K562 (cell line): ENCODE results near the gene MYO1D. TPM values are rescaled to one million over a fixed set of nuclear protein-coding genes. Genes with fewer than 3 reads are reported as not detected.

Experiments used
- ARID3A ChIP-seq: IDR thresholded peaks from 2 replicates; pipeline ENCODE4 v1.6.1; 2012; ENCODE audit warnings: low read depth, low read length, improper control_type of control experiment, borderline replicate concordance
- BCOR ChIP-seq: fragments of 450-650 bp; IDR thresholded peaks from 2 replicates; pipeline ENCODE4 v1.6.1; 2016
- BMI1 ChIP-seq: fragments of 150-350 bp; IDR thresholded peaks from 2 replicates; pipeline ENCODE4 v1.6.1; 2014; ENCODE audit warnings: low read length
- BRCA1 ChIP-seq, 2 experiments: fragments of 450-650 bp in 1 of 2; sonication (generic) in 1 of 2; formaldehyde crosslinking in 1 of 2; IDR thresholded peaks; 2 replicates each; pipeline versions ENCODE4 v1.5.0 to v1.6.1; 2017 to 2020; ENCODE audit warnings: mild to moderate bottlenecking in 1 of 2, missing genetic modification reagents in 1 of 2
- CAMTA2 ChIP-seq: fragments of 250-450 bp; sonication (Bioruptor Pico); conservative IDR thresholded peaks from 2 replicates; pipeline ENCODE4 v1.5.1; 2022
- CHD4 ChIP-seq: fragments of 200-600 bp; sonication (generic); IDR thresholded peaks from 3 replicates; pipeline ENCODE4 v1.6.1; 2012; ENCODE audit warnings: low read depth, mild to moderate bottlenecking, mixed read lengths, low read length, inconsistent platforms; ENCODE audit not compliant: insufficient read depth, insufficient replicate concordance, poor library complexity, severe bottlenecking
- HNRNPL ChIP-seq: fragments of 200-400 bp; formaldehyde crosslinking; IDR thresholded peaks from 2 replicates; pipeline ENCODE4 v1.6.1; 2017; ENCODE audit warnings: low read depth, mild to moderate bottlenecking, low read length
- JUND ChIP-seq, 2 experiments: IDR thresholded peaks; 2 replicates in 1 of 2; 3 replicates in 1 of 2; pipeline ENCODE4 v1.6.1; 2011; ENCODE audit warnings: borderline replicate concordance in 2 of 2, low read depth in 2 of 2, low read length in 2 of 2, improper control_type of control experiment in 1 of 2, missing biosample characterization in 1 of 2, missing genetic modification characterization in 1 of 2, missing genetic modification reagents in 1 of 2
- KLF13 ChIP-seq: fragments of 450-650 bp; IDR thresholded peaks from 2 replicates; pipeline ENCODE4 v1.6.1; 2016; ENCODE audit warnings: missing genetic modification characterization, low read depth, mild to moderate bottlenecking, missing compliant biosample characterization, moderate library complexity, borderline replicate concordance
- MTA1 ChIP-seq: fragments of 450-650 bp; IDR thresholded peaks from 2 replicates; pipeline ENCODE4 v1.6.1; 2017; ENCODE audit warnings: borderline replicate concordance
- MXD1 ChIP-seq: fragments of 250-450 bp; sonication (Bioruptor Pico); IDR thresholded peaks from 2 replicates; pipeline ENCODE4 v1.8.0; 2021; ENCODE audit warnings: borderline replicate concordance, mild to moderate bottlenecking, moderate library complexity; ENCODE audit not compliant: poor library complexity, severe bottlenecking
- NR1H2 ChIP-seq: sonication (generic); formaldehyde crosslinking; IDR thresholded peaks from 2 replicates; pipeline ENCODE4 v1.4.0; 2020; ENCODE audit warnings: mild to moderate bottlenecking, missing genetic modification reagents
- PATZ1 ChIP-seq: fragments of 250-450 bp; sonication (Bioruptor Pico); IDR thresholded peaks from 2 replicates; pipeline ENCODE4 v1.5.0; 2020; ENCODE audit warnings: mild to moderate bottlenecking, borderline replicate concordance
- POU5F1 ChIP-seq: fragments of 150-350 bp; IDR thresholded peaks from 2 replicates; pipeline ENCODE4 v1.6.1; 2014; ENCODE audit warnings: borderline replicate concordance, low read length, low read depth, mild to moderate bottlenecking; ENCODE audit not compliant: partially characterized antibody
- RBM34 ChIP-seq: fragments of 200-400 bp; formaldehyde crosslinking; IDR thresholded peaks from 2 replicates; pipeline ENCODE4 v1.6.1; 2018; ENCODE audit warnings: low read length, borderline replicate concordance; ENCODE audit not compliant: insufficient read depth
- SRSF1 ChIP-seq: fragments of 200-400 bp; formaldehyde crosslinking; IDR thresholded peaks from 2 replicates; pipeline ENCODE4 v1.6.1; 2017; ENCODE audit warnings: mild to moderate bottlenecking, low read depth, low read length, moderate library complexity
- TAF15 ChIP-seq: fragments of 200-400 bp; formaldehyde crosslinking; IDR thresholded peaks from 2 replicates; pipeline ENCODE4 v1.6.1; 2017; ENCODE audit warnings: mild to moderate bottlenecking, low read depth, low read length, moderate library complexity
- TCFL5 ChIP-seq: fragments of 250-450 bp; sonication (Bioruptor Pico); conservative IDR thresholded peaks from 2 replicates; pipeline ENCODE4 v1.6.1; 2021; ENCODE audit warnings: mild to moderate bottlenecking, moderate library complexity, matching md5 sums
- ZBTB5 ChIP-seq: fragments of 450-650 bp; IDR thresholded peaks from 2 replicates; pipeline ENCODE4 v1.6.1; 2017; ENCODE audit warnings: antibody characterized with exemption
- ZNF324 ChIP-seq: fragments of 250-450 bp; sonication (Bioruptor Pico); IDR thresholded peaks from 2 replicates; pipeline ENCODE4 v1.4.0; 2020; ENCODE audit warnings: mild to moderate bottlenecking
- ZNF696 ChIP-seq: fragments of 250-450 bp; sonication (Bioruptor Pico); conservative IDR thresholded peaks from 2 replicates; pipeline ENCODE4 v1.4.0; 2020; ENCODE audit warnings: mild to moderate bottlenecking, moderate library complexity
- ZSCAN29 ChIP-seq: fragments of 450-650 bp; IDR thresholded peaks from 2 replicates; pipeline ENCODE4 v1.6.1; 2017
- polyA plus RNA-seq, 8 experiments: library from polyadenylated mRNA; depleted of rRNA in 4 of 8; stranded (reverse) in 5 of 8; unstranded in 3 of 8; fragments of >200 nt; fragmentation: Nextera tagmentation in 2 of 8; fragmentation: Illumina TruSeq in 1 of 8; extraction: Ambion mirVana in 2 of 8; extraction: Trizol in 1 of 8; gene quantifications; 2 replicates each; pipeline versions ENCODE4 v1.2.1 to v1.2.3, GENCODE V29; 2011 to 2014; ENCODE audit warnings: inconsistent platforms in 1 of 8, missing spikeins in 1 of 8
- total RNA-seq, 7 experiments: library from RNA; depleted of rRNA in 6 of 7; stranded (reverse); fragments of >200 nt in 6 of 7; fragmentation: Illumina TruSeq in 2 of 7; extraction: Trizol in 2 of 7; gene quantifications; 2 replicates each; pipeline versions ENCODE4 v1.2.1 to v1.2.3, GENCODE V29; 2011 to 2021; ENCODE audit warnings: low replicate concordance in 1 of 7

Gene MYO1D
- total and polyA plus RNA-seq, 9 of the 15 experiments (the other 6 are each of a cell fraction or from before 2014, with no cell fraction given), result 2.1 to 71.2 (median 45.4) TPM

GRCh38 chr17:32912218-32912897 lies 35.4 kb upstream of the MYO1D start (continued):
- no peak for TF ChIP-seq KLF13 (tag)
- TF ChIP-seq PATZ1, result no peak
- no peak for TF ChIP-seq RBM34
- TF ChIP-seq CAMTA2 (CRISPR knock-in tag), result no peak
- no peak for TF ChIP-seq ARID3A
- no peak for TF ChIP-seq ZBTB5
- TF ChIP-seq MXD1 (CRISPR knock-in tag), result no peak
- TF ChIP-seq ZSCAN29, result no peak
- no peak for TF ChIP-seq TCFL5
- no peak for TF ChIP-seq NR1H2
- TF ChIP-seq ZNF696 (CRISPR knock-in tag), result no peak
- TF ChIP-seq BRCA1 (IDR thresholded peaks at IDR 0.05), result no peak
- TF ChIP-seq BRCA1 (CRISPR knock-in tag; IDR thresholded peaks at IDR 0.05), result no peak
- no peak for TF ChIP-seq CHD4
- TF ChIP-seq BCOR, result no peak
- TF ChIP-seq JUND (IDR thresholded peaks at IDR 0.05; ENCODE audit: borderline replicate concordance, low read depth, low read length), result no peak; the same call in 1 of the 2 replicates
- TF ChIP-seq JUND (tag; IDR thresholded peaks at IDR 0.05; ENCODE audit: borderline replicate concordance, low read depth, low read length), result no peak; the same call in 2 of the 3 replicates
- no peak for TF ChIP-seq BMI1
- TF ChIP-seq TAF15, result no peak
- TF ChIP-seq MTA1, result no peak
- no peak for TF ChIP-seq POU5F1
- no peak for TF ChIP-seq SRSF1
- no peak for TF ChIP-seq HNRNPL
- TF ChIP-seq ZNF324 (CRISPR knock-in tag), result no peak
